Transverse colon (tissue), 4 donors: Measurements from ENCODE around the gene ASTN1. TPM values are rescaled to one million over a fixed set of nuclear protein-coding genes. Genes with fewer than 3 reads are reported as not detected.

ENCODE experiments used
- DNase-seq: peaks from one replicate; pipeline ENCODE4 v3.0.0-alpha.2; 2019
- H3K27ac ChIP-seq, 4 donors: fragments of 200-600 bp; sonication (generic); 2 replicates each; pipeline ENCODE4 v1.5.1; 2016 to 2018; ENCODE audit warnings: inconsistent platforms in 4 of 4
- H3K27me3 ChIP-seq: fragments of 200-600 bp; sonication (generic); 2 replicates; pipeline ENCODE4 v1.5.1; 2017; ENCODE audit warnings: inconsistent platforms
- H3K36me3 ChIP-seq, 4 donors: fragments of 200-600 bp; sonication (generic); 2 replicates each; pipeline ENCODE4 v1.5.1; 2017 to 2019; ENCODE audit warnings: inconsistent platforms in 4 of 4
- H3K4me1 ChIP-seq, 4 donors: fragments of 200-600 bp; sonication (generic); 2 replicates each; pipeline ENCODE4 v1.5.1; 2017 to 2020; ENCODE audit warnings: inconsistent platforms in 4 of 4
- H3K4me3 ChIP-seq, 4 donors: fragments of 200-600 bp; sonication (generic); 1 replicate in 1 of 4; 2 replicates in 3 of 4; pipeline versions ENCODE4 v1.5.1 to v1.6.1; 2017 to 2019; ENCODE audit warnings: inconsistent platforms in 4 of 4
- H3K9me3 ChIP-seq, 2 donors: fragments of 200-600 bp; sonication (generic); 2 replicates each; pipeline ENCODE4 v1.5.1; 2017 to 2019; ENCODE audit warnings: inconsistent platforms in 2 of 2
- CTCF ChIP-seq, 5 experiments: fragments of 200-600 bp in 3 of 5; fragments of 450-650 bp in 2 of 5; sonication (generic) in 3 of 5; IDR thresholded peaks; 1 replicate in 2 of 5; 2 replicates in 3 of 5; pipeline ENCODE4 v1.5.1; 2016 to 2017; ENCODE audit warnings: antibody characterized with exemption in 5 of 5, inconsistent platforms in 3 of 5, mild to moderate bottlenecking in 2 of 5, moderate library complexity in 1 of 5
- EP300 ChIP-seq: sonication (generic); formaldehyde crosslinking; IDR thresholded peaks from one replicate; pipeline ENCODE4 v1.6.1; 2017; ENCODE audit warnings: antibody characterized with exemption, low read depth
- POLR2A ChIP-seq: fragments of 450-650 bp; IDR thresholded peaks from one replicate; pipeline ENCODE4 v1.6.1; 2016; ENCODE audit warnings: antibody characterized with exemption, mild to moderate bottlenecking, moderate library complexity
- POLR2AphosphoS5 ChIP-seq, 3 donors: sonication (generic); formaldehyde crosslinking; IDR thresholded peaks; one replicate each; pipeline ENCODE4 v1.6.1; 2016; ENCODE audit warnings: antibody characterized with exemption in 3 of 3
- WGBS, 2 donors: methylation state at CpG; one replicate each; pipeline ENCODE4 v1.1.5; 2018; ENCODE audit warnings: low coverage in 1 of 2; 5-methylcytosine and 5-hydroxymethylcytosine counted together
- in situ Hi-C, 4 donors: fragments of 200-750 bp; cut with MboI; loops; one replicate each; pipeline versions ENCODE4 v1.15.0 to v1.15.1; 2017; ENCODE audit warnings: low sequenced_read_pairs in 3 of 4, low pct_ligation_motif_present in 1 of 4, low pct_unique_long_range_greater_than_20kb in 1 of 4
- intact Hi-C: fragments of 100-400 bp; cut with DNase I; formaldehyde crosslinking; loops from one replicate; pipeline ENCODE4 v1.15.1; 2023; ENCODE audit warnings: low total_unique reads
- total RNA-seq, 4 donors: library from RNA; depleted of rRNA; stranded (reverse); fragments of >200 nt; gene quantifications; one replicate each; pipeline ENCODE4 v1.1.0, GENCODE V29; 2016

Gene ASTN1
- total RNA-seq, 4 donors from 2014 or later = 0.27 to 3.0 (median 0.74) TPM

DNA sequence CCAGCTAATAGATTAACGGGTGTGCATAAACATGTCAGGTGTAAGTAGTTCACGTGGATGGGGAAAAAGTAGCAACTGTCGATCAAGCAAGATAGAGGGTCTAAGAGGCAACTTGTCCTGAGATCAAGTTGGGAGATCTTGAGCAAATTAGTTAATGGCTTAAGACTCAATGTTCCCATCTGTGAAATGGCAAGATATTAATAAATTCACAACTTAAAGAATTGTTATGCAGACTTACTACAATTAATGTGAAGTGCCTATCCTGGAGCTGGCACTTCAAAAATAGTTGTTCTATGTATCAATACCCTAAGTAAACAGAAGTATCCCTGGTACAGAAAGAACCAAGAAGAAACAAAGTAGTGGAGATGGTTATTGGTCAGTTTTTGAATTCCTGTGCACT is 312.4 kb downstream of the ASTN1 start:
- Histone ChIP-seq H3K27ac (no peak overlapping the region), H3K4me1 (no peaks in the 10 kb centered on the region), H3K36me3 (no peaks in the 10 kb centered on the region), H3K4me3 (no peak overlapping the region), H3K9me3 (no peaks in the 10 kb centered on the region), H3K27me3 (no peaks in the 10 kb centered on the region)
- TF ChIP-seq EP300 (no peak), CTCF (IDR thresholded peaks at IDR 0.05) (no peak), POLR2AphosphoS5 (IDR thresholded peaks at IDR 0.05) (no peak), POLR2A (no peak)
- 81 to 83% methylated on average over 1 to 3 of the region's 3 CpGs for WGBS, 2 donors
- in situ Hi-C loops (loop anchor here in 1 of 4 donors (25.0 kb wide), 1 partner anchor 290 kb away; no protein-coding TSS in a partner anchor), intact Hi-C loops (no loop called here)
- no peak for DNase-seq

DNA sequence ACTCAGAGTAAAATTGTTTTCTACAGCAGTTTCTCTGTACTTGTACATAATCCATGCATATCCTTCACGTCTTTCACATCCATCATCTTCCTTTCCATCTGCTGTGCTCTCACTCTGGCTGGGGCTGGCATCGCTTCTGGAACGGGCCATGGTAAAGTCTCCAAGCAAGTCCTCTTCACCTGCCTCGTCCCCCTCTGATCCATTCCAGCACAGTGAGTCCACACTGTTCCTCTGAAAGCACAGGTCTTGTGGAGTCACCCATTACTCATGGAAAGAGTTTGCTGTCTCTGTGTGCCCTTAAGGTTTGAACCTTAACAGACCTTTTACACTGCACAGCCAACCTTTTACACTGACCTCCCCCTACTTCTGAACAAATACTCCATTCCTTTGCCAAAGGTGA is 313.6 kb downstream of the ASTN1 start:
- Histone ChIP-seq H3K9me3 (no peaks in the 10 kb centered on the region), H3K27ac (no peak overlapping the region), H3K27me3 (no peaks in the 10 kb centered on the region), H3K36me3 (no peaks in the 10 kb centered on the region), H3K4me1 (no peaks in the 10 kb centered on the region), H3K4me3 (no peak overlapping the region)
- no peak for TF ChIP-seq CTCF (IDR thresholded peaks at IDR 0.05)
- TF ChIP-seq POLR2A = no peak
- TF ChIP-seq EP300 = no peak
- no peak for TF ChIP-seq POLR2AphosphoS5 (IDR thresholded peaks at IDR 0.05)
- in situ Hi-C loops (loop anchor here in 1 of 4 donors (25.0 kb wide), 1 partner anchor 289 kb away; no protein-coding TSS in a partner anchor), intact Hi-C loops (no loop called here)
- DNase-seq = no peak
- WGBS, 2 donors = 47 to 76% methylated on average over 4 of the region's 4 CpGs

DNA sequence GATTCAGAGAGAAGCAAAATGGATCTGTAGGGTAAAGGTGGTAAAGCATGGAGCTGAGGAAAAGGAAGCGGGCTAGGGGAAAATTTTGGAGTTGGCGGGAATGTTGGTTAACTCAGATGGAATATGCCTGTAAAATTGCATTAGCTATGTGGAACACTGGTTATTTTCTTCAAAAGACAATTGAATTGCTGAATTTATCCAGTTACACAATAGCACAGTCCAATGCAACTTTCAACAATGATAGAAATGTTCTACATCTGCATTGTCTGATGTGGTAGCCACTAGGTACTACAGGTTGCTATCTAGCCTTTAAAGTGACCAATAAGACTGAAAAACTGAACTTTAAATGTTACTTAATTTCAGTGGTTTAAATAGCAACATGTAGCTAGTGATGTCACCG is 315.2 kb downstream of the ASTN1 start:
- no peak overlapping the region for H3K4me3 ChIP-seq
- DNase-seq = no peak
- H3K4me1 ChIP-seq = no peaks in the 10 kb centered on the region
- H3K36me3 ChIP-seq = no peaks in the 10 kb centered on the region
- H3K27ac ChIP-seq = no peak overlapping the region
- TF ChIP-seq EP300 (no peak), POLR2A (no peak), CTCF (IDR thresholded peaks at IDR 0.05) (no peak), POLR2AphosphoS5 (IDR thresholded peaks at IDR 0.05) (no peak)
- no peaks in the 10 kb centered on the region for H3K27me3 ChIP-seq
- H3K9me3 ChIP-seq = no peaks in the 10 kb centered on the region
- WGBS, 2 donors = 65 to 97% methylated on average over 2 to 3 of the region's 3 CpGs
- in situ Hi-C loops (loop anchor here in 2 of 4 donors (25.0 kb wide), 1 partner anchor 287 kb away; no protein-coding TSS in a partner anchor), intact Hi-C loops (loop anchor here (10.0 kb wide), 1 partner anchor 474 kb away; no protein-coding TSS in a partner anchor)

DNA sequence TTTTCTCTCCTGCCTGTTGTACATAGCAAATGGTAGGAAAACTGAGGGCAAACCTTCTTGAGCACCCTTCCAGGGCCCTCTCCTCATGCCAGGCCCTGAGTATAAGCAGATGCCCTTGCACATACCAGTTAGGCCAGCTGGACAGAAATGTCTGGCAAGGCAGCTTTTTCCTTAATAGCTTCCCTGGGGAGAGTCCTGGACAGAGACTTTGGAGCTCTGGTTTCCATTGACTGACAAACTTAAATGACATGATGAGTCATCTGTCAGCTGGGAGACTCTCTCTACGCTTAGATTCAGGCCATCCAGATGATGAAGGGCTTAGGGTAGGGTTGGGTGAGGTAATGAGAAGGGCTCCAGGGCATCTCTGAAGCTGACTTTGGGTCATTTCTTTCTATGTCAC is 317.5 kb downstream of the ASTN1 start:
- intact Hi-C loops (loop anchor here (10.0 kb wide), 1 partner anchor 472 kb away; no protein-coding TSS in a partner anchor), in situ Hi-C loops (loop anchor here in 2 of 4 donors (25.0 kb wide), 1 partner anchor 285 kb away; no protein-coding TSS in a partner anchor)
- WGBS, 2 donors = 56% methylated on average over 1 of the region's 1 CpG; no CpG with 5 or more reads in 1 of the 2 donors
- Histone ChIP-seq H3K36me3 (no peaks in the 10 kb centered on the region), H3K27ac (peak overlapping the region in 3 of 4 donors; percentile 2 to 48 (median 13)), H3K27me3 (no peaks in the 10 kb centered on the region), H3K9me3 (no peaks in the 10 kb centered on the region), H3K4me3 (no peak overlapping the region), H3K4me1 (no peaks in the 10 kb centered on the region)
- TF ChIP-seq POLR2A = no peak
- TF ChIP-seq CTCF (IDR thresholded peaks at IDR 0.05) = no peak
- TF ChIP-seq POLR2AphosphoS5 (IDR thresholded peaks at IDR 0.05) = peak in 2 of 3 donors; percentile 78 to 80
- no peak for DNase-seq
